Stimulated activated CD8-positive, alpha-beta memory T cell treated with anti-CD3 and anti-CD28 coated beads, Interleukin-12 subunit alpha, Interleukin-12 subunit beta, amount 100 ng/mL, for 1 hour (primary cell): ENCODE measurements around the gene SAMD4B.
"Not testable (repeated sequence)": the region's sequence is repeated elsewhere in the genome, so short reads cannot be mapped to it uniquely, and the experiment has no call there.

Source experiments
- DNase-seq: peaks from one replicate; pipeline ENCODE4 v3.0.0-alpha.2; 2020; ENCODE audit warnings: low read depth

The SAMD4B gene

DNA sequence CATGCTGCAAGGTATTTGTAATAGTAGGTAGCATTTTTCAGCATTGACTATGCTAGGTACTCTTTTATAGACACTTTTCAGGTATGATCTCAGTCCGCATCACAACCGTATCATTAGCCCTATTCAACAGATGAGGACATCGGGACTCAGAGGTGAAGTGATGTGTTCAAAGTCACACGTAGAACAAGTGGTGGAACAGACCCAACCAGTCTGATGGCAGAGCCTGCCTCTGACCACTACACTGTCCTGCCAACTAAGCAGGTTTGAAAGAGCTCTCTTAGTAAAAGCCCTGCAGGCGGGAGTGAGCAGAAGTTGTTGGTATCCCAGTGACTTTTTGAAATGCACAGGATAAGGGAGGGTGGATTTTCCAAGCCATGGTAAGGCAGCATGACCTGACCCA, 28.5 kb downstream of the SAMD4B start:
- DNase-seq = no peak

DNA sequence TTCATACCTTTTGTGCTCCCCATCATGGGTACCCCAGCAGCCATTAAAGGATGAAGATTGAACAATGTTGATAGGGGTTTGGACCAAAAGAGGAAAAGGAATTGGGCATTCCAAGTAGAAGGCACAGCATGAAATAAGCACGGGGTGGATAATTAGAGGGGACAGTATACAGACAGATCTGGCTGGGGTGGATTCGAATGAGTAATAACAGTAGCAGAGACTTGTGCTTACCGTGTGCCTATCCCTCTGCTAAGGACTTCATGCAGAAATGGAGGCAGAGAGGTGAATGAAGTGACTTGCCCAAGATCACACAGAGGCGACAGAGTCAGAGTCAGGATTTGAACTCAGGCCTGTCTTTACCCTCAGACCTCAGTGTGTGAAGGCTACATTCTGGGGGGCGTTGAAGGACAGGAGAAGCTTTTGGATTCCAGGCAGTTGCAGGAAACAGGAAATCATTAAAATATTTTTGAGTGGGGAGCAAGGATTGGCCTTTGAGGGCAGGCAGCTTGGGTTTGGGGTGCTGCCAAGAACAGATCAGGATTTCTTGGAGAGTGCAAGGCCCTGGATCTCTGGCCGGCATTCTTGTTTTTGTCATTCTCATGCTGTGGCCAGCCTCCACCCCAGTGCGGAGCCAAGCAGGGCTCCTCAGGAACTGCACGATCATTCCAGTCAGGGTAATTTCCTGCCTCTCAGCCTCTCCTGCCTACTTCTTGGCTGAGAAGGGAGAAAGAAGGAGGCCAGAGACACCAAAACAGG, 30.0 kb downstream of the SAMD4B start:
- DNase-seq = no peak

DNA sequence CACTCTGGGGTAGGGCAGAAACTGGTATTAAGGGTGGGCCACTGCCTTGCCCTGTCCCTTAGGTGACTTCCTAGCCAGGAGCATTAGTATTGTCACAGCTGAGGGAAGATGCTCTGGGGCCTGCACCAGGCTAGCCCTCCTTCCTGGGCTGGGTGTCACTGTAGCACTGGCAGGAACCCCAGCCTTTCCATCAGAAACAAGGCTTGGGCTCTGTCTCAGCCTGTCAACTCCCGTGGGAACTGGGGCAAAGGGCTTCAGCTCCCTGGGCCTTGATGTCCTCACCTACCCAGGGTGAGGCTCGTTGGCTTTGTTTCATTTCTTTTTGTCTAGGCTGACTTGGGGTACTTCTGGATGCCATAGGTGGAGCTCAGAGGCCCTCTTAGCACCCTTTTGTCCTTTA, 30.7 kb downstream of the SAMD4B start:
- no peak for DNase-seq

DNA sequence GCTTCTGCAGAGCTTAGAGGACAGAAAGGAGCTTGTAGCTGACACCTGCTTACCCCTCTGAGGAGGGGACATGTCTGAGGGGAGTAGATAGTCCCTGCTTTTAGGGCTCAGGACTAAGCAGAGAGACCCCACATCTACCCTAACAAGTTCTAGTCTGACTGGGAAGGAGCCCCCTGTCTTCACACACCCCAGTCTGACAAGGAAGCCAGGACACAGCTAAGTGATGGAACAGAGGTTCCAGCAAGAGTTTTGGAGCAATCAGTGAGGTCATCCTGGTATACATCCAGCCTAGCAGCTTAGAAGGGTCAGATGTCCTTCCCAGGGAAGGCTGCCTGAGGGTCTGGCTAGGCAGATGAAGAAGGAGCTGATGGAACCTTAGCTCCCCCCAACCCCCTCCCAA, 33.7 kb downstream of the SAMD4B start:
- no peak for DNase-seq

DNA sequence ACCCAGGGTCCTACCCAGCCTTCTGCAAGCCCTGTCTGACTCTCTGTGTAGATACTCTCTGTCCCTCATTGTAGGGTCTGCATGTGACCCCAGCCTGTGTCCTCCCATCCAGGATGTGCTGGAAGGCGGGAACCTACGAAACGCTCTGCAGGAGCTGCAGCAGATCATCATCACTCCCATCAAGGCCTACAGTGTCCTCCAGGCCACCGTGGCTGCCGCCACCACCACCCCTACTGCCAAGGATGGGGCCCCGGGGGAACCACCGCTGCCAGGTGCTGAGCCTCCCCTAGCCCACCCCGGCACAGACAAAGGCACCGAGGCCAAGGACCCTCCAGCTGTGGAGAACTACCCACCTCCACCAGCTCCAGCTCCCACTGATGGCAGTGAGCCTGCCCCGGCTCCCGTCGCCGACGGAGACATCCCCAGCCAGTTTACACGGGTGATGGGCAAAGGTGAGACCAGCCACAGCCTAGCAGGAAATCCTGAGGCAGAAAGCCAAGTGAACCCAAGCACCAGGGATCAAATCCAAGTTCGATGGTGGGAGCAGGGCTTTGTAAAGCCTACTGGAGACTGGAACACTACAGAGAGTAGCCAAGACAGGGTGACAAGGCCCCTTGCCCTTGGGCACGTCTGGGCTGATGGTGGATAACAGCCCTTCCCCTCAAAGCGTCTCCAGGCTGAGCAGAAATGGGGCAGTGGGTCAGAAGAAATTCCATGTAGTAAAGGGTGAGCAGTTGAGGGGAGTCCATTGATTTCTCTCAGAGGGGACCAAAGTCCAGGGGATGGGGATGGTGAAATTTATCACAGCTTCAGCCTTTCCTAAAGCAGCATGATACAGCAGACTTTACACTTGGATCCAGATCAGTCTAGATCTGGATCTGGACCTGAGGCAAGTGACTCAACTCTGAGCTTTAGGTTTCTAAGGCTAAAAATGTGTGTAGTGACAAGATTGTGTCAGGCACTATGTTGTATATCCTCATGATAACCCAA, 35.4 kb downstream of the SAMD4B start:
- no peak for DNase-seq

DNA sequence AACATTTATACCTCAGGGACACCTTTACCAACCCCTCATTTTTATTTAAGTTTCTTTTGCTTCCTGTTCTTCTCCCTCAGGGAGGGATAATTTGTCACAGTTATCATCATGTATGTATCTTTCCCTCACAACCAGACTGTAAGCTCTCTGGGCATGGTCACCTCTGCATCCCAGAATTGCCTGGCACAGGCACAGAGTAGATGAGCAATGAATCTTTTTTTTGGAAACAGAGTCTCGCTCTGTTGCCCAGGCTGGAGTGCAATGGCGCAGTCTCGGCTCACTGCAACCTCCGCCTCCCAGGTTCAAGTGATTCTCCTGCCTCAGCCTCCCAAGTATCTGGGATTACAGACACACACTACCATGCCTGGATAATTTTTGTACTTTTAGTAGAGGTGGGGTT, 37.1 kb downstream of the SAMD4B start:
- DNase-seq = not testable (repeated sequence)

DNA sequence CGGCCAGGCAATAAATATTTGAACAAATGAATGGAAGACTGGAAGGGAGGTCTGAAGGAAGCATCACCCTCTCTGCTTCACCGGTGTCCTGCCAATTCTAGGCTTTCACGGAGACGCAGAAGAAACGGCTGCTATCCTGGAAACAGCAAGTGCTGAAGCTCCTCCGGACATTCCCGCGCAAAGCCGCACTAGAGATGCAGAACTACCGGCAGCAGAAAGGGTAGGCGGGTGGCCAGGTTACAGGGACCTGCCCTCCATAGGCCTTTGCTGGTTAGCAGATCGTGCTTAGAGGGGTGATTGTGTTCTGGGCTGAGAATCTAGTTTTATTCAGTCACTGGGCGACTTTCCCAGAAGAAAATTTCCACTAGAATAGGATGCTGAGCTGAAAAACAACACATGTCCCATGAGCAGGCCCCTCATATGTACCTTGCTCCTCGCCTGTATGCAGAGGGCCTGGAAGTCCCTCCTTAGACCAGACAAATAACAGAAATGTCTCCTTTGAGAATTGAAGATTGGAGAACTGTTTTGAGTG, 37.7 kb downstream of the SAMD4B start:
- DNase-seq = no peak

DNA sequence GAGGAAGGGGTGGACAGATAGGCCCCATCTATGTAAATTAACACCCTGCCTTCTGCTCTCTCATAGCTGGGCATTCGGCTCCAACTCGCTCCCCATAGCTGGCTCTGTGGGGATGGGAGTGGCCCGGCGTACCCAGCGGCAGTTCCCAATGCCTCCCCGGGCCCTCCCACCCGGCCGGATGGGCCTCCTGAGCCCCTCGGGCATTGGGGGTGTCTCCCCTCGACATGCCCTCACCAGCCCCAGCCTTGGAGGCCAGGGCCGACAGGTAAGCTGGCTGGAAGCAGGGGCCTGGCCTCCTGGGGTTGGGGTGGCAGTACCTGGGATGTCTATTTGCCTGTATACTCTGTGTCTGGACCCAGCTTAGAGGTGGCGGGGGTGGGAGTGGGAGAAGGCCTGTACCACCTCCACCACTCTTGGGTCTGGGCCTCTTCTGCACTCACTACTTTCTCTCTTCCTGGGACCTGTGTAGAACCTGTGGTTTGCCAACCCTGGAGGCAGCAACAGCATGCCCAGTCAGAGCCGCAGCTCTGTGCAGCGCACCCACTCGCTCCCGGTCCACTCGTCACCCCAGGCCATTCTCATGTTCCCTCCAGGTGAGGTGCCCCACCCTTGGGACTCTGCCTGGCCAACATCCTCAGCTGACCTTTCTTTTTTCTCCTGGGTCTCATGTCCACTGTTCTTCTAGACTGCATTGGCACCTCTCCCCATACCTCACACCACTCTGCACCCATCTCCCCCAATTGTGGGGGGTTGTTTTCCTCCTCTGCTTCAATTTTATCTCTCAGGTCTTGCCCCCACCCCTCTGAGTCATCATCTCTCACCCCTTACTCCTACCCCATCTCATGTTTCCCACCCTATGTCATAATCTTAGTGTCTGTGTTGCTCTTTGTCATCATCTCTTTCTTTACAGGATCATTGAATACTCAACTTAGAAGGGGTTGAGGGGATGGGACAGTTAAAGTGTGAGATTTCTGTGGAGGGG, 38.6 kb downstream of the SAMD4B start:
- no peak for DNase-seq

DNA sequence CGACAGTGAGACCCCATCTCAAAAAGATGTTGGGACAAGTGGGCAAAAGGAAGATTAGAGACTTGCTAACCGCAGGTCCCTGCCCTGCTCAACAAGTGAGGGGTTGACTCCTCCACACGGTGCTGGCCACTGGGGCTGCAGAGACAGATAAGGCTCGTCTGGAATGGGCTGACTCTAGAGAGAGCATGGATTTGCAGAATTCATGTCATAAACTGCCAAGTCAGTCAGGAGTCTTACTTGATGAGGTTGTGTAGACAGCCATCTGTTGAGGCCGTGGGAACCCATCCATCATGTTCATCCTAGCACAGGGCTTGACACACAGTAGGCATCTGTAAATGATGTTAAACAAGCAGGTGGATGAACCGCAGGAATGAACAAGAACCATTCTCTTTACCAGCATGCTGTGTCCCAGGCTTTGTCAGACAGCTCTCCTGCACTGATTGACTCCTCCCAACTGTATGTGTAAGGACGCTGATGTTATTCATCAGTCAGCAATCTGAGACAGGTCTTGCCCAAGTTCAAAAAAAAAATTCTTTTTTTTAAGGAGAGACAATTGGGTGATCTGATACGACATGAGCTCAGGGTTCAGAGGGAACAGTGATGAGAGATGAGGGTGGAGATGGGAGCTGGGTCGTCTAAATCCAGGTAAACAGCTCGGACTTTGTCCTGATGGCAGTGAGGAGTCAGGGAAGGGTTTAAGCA, 39.8 kb downstream of the SAMD4B start:
- no peak for DNase-seq

DNA sequence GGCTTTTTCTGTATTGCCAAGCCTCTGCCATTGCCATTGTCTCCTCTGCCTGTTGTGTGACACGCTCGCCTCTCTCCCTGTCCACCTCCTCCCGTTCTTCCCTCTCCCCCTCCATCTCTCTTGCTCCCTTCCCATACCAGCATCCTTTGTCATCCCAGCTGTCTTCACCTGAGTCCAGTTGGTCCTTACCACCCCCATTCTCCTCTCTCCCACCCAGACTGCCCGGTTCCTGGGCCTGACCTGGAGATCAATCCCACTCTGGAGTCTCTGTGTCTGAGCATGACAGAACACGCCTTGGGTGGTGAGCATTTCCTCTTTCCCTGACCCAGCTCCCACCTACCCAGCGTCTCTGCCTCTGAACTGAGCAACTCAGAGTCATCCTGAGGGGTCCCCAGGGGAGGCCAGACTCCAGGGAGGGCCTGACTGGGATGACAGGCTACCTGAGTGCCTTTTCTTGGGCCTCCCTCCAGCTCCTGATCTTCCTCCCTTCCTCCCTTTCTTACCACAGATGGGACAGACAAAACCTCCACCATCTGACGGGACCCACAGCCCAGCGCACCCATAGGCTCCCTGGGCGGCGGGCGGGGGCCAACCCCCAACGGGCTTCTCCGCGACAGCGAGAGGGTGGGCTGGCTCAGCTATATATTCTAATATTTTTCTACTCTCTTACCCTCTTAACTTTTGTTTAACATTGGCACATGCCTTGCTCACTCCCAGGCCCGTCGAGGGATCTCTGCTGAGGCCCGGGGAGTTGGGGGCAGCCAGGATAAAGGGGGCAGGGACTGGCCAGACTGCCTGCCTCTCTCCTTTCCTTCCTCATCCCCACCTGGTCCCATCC, 41.0 kb downstream of the SAMD4B start:
- no peak for DNase-seq

DNA sequence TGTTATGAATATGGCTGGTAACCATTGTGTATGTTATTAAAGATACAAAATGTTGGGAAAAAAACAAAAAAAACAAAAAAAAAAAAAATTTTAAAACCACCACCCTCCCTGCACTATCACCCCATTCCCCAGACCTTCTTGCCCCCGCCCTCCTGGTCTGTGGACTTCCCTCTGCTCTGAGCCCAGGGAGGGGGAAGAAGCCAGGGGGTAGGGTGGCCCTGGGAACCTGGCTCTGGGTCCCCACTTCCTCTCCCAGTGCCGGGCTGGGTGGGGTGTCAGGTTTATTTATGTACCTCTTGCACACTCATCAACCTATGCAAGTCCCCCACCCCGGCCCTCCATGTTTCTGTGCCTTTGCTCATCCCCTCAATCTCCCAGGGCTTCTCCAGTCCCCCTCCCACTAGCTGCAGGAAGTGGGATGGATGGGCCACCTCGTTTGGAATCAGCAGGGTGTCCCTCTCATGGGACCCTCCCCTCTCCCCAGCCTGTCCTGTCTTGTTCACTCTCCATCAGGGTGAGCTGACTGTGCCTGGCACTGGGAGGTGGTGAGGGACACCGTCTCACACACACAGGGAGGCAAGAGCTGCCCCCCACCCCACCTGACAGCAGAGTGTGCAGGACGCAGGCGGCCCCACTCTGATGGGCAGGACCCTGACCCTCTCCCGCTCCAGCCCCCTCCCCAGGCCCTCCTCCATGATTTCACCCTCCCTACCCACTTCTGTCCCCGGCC, 42.8 kb downstream of the SAMD4B start:
- DNase-seq = no peak

DNA sequence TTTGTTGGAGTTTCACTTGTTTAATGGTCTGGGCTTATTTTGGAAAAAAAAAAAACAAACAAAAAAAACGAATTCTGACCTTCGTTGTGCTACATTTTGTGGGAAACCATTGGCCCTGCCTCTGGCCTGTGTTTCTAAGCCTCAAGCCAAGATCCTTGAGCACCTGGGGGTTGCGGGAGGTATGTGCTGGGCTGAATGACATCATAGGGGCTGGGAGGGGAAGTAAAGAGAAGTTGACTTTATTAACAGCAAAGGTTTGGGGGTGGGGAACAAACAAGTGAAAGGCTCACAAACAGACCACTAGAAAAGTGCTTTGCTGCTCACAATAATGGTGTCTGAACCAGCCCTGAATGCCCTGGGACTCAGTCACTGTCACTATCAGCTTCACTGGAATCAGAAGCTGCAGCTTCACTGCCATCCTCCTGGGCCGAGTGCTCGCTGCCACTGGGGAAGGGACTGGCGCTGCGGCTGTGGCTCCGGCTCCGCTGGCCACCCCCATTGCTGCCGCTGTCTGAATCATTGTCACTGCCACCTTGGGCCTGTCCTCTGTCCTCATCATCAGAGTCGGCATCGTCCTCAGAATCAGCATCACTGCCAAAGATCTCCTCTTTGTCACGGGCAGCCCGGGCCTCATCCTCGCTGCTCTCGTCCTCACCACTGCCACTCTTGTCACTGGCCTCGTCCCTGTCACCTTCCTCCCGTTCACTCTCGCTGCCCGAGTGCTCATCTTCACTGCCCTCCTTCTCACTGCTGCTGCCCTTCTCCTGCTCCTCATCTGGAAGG, 43.6 kb downstream of the SAMD4B start:
- no peak for DNase-seq

DNA sequence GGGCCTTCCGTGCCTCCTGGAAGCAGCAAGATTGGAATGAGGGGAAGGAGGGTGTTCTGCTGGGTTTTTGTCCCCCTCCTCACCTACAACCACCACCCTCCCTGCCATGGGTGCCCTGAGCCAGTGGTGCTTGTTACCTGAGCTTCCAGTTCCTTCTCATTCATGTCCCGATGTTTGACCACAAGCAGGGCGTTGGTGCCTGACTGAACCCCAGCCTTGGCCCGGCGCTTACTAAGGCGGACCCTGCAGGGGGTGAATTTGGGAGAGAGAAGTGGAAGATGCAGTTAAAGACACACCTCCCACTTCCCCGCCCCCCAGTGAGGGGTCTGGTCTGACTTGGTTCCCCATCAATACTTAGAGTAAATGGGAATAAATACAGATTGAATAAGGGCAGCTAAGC, 44.3 kb downstream of the SAMD4B start:
- no peak for DNase-seq

DNA sequence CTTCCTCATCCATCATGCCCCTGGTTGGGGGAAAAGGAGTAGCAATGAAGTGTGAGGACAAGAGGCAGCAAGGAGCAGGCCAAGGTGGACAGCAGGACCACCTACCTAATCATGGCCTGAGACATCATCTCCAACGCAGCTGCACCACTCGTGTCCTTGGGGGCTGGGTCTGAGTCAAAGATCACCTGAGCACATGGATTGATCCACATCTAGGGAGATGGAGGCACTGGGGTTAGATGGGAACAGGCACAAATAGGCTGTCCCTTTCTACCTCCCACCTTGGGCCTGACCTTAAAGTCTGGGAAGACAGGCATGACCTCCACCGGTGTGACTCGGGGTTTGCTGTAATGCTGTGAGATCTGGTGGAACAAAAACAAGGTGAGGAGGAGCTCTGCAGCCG, 46.4 kb downstream of the SAMD4B start:
- no peak for DNase-seq

DNA sequence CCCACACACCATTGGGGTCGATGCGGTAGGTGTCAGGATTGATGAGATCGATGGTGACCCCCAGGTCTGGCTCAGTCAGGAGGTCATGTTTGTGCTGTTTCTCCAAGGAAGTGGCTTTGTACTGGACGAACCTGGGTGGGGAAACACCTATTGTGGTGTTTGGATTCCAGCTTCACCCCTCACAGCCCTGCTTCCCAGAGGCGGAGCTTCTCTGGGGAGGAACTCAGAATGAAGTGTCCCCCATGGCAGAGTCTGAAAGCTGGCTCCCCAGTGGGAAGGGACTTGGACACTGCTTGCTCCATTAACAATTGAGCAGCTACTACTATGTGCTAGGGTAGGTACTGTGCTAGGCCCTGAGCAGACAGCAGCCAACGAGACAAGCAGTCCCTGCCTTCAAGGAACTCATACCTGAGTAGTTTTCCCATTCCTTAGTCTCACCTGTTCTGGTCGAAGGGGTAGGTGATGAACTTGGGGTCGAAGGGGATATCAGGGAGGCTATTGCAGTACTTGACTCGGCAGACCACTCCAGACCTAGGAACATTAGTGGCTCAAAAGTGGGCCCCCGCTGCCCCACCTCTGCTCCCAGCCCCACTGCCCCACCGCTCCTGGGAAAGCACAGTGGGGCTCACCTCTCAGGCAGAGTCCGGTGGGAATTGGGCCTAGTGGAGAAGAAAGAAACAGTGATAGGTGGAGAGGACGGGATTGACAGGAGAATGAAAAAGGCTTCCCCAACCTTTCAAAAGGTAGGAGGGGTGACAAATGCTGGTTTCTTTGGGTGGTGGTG, 47.6 kb downstream of the SAMD4B start:
- DNase-seq = no peak

DNA sequence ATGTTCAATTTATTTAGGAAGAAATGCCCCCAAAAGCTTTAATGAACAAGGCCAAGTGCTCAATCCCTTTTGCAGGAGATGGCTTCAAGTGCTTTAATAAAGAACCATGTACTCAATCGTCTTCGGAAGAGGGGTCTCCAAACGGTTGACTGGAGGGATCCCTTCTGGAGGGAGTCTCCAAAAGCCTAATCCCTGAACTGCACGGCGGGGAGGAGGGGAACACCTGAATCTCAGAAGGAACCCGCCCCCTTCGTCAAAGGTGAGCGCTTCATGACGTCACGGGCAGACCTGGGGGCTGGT, 48.2 kb downstream of the SAMD4B start:
- DNase-seq = peak; percentile 66

DNA sequence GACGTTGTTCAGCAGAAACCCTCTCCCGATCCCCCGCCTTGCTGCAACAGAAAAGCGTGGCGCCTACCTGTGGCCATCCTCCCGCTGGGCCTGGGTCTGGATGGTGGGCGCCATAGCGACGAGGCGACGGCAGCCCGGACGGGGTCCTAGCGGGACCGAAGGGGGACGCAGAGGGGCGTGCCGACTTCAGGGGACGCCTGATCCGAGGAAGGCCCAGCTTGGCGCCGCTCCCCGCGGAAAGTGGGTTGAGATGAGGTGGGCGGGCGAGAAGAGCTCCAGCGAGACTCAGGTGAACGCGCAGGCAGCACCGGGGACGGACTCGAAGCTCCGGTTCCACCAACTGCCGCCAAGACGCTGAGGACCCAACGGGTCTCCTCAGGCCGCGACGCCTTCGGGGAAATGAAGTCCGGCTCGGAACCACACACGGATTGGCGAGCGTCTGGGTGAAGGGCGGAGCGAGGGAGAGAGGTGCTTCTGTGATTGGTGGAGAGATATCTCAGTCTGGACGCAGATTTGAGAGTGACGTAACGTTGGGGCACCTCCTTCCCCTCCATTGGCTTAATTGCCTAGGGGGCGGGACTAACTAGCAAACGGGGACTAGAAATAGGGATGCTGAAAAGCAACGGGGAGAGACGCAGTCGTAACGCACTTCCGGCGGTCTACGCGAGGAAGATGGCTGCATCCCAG, 48.7 kb downstream of the SAMD4B start, which contains the start of the genes MED29 and PAF1:
MED29 (plus strand) TSS at position 628 of the 687 bp plus-strand sequence; CDS start at position 673, 45 bp downstream.
PAF1 (minus strand) TSS at position 356 of the 687 bp plus-strand sequence; CDS start at position 114, 242 bp downstream.
- DNase-seq = peak; percentile 93
